Stimulated activated CD4-positive, alpha-beta T cell treated with anti-CD3 and anti-CD28 coated beads, Interleukin-15, amount 100 ng/mL, for 1 hour (primary cell): ENCODE results near the gene CMC2.

Experiments
- DNase-seq, 2 donors: peaks; one replicate each; pipeline ENCODE4 v3.0.0-alpha.2; 2020; ENCODE audit warnings: low read depth in 1 of 2, low spot score in 1 of 2

Gene CMC2

DNA sequence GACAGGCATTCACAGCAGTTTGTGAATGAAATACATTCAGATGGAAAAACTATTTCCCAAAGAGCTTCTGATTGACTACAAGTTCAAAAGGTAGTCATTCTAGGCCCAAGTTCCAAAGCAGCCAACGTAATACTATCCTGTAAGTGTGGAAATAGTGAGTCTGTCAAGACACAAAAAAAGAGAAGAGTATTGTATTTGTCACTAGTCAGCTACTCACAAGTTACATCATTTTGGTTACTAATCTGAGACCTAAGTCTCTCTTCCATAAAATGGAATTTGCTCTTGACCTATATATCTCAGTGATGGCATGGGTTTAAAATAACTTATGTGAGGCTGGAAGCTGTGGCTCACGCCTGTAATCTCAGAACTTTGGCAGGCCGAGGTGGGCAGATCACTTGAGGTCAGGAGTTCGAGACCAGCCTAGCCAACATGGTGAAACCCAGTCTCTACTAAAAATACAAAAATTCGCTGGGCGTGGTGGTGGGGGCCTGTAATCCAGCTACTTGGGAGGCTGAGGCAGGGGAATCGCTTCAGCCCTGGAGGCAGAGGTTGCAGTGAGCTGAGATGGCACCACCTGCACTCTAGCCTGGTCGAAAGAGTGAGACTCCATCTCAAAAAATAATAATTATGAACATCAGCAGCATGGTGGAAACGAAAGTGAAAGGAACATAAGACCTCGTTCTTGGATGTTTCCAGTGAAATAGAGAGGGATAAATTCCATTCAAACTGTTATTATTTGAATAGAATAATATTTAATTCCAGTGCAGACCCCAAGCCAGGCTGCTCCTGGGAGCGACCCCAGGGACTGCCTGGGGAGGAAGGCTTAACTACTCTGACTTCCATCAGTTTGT is 2.9 kb downstream of the CMC2 start:
- DNase-seq, result no peak

DNA sequence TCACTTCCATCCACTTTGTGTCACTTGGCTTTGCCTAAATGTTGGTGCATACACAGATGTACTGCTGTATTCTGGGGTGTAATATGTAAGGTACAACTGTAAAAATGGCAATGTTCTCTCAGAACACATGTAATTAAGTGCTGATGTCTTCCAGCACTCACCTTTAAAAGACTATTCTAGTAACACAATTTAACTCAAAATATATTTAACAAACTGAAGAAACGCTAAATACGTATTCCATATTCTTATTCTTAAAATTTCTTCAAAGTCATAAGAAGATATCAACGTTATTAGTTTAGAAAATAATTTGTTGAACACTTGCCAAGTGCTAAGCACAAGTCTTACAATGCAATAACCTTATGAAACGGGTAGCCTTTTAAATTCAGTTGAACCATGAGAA is 3.6 kb downstream of the CMC2 start:
- no peak for DNase-seq

DNA sequence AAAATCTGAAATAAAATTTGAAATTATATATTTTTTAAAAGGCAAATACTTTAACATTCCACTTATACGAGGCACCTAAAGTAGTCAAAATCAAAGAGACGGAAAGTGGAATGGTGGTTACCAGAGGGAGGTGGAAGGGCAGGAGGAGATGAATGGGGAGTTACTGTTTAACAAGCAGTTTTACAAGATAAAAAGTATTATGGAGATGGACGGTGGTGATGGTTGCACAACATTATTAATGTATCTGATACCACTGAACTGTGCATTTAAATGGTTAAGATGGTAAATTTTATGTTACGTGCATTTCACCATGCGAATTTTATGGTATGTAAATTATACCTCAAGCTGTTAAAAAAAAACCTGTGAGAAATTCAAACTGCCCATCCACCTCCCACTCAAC is 5.4 kb downstream of the CMC2 start:
- DNase-seq, result no peak

DNA sequence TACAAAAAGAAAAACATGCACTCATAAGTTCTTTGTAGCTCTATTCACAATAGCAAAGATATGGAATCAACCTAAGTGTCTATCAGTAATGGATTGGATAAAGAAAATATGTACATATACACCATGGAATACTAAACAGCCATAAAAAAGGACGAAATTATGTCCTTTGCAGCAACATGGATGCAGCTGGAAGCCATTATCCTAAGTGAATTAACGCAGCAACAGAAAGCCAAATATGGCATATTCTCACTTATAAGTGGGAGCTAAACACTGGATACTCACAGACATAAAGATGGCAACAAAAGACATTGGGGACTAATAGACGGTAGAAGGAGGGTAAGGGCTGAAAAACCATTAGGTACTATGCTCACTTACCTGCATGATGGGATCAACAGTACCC is 5.8 kb downstream of the CMC2 start:
- DNase-seq, result no peak

DNA sequence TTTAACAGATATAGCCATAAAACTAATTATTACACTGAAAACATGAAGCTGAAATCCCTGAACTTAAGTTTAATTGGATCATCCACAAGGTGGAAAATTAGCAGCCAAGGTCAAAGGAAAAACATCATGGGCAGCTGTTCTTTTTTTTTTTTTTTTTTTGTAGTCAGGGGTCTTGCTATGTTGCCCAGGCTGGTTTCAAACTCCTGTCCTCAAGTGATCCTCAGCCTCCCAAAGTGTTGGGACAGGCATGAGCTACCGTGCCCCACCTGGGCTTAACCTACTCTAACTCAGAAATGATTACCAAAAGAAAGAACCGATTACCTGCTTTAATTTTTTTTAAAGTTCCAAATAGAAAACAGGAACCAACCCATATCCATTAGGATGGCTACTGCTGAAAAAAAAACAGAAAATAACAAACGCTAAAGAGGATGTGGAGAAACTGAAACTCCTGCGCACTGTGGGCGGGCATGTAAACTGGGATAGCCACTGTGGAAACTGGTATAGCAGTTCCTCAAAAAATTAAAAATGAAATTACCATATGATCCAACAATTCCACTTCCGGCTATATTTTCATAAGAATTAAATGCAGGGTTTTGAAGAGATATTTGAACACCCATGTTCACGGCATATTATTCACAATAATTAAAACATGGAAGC is 8.6 kb downstream of the CMC2 start:
- no peak for DNase-seq

DNA sequence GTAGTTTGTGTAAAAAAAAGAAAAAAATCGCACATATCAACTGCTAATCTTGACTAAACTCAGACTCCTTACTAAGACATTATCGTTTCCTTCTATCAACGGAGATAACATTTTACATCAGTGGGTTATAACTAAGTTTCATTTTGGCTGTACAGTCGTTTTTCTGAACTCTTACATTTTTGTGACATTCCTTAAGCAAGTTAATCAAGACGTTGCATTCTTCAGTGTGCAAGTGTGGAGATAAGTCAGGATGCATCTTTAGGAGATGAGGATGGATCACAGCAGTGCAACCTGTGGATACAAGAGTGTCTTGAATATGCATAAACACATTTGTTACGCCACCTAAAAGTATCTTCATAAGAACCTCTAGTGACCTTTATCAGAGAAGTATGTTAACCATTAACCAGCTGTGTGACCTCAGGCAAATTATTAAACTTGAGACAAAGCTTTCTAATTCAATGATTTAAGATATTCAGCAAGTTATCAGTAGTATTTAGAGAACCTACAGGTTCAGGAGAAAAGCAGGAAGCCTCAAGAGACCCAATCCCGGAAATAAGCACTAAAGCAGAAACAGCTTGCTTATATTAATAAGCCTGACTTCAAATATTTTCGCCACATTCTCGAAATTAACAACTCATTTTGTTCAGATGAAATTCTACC is 9.4 kb downstream of the CMC2 start:
- no peak for DNase-seq

DNA sequence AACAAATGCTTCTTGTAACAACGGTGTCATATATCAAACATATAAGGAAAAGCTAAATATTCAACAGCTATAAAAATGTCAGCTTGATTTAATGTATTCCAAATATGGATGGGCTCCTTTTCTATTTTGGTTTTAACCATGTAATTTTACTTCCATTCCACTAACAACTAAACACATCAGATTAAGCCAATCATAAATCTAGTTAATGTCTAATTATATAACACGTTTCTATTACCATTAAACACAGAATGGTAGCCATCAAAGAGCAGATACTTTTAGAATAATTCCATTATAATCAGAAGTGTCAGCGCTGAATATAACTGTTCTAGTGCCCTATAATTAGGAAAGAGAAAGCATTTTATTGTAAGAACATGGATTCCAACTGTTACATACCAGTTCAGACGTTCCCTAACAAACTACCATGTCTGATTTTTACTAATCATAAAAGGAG is 10.0 kb downstream of the CMC2 start:
- DNase-seq, result no peak

DNA sequence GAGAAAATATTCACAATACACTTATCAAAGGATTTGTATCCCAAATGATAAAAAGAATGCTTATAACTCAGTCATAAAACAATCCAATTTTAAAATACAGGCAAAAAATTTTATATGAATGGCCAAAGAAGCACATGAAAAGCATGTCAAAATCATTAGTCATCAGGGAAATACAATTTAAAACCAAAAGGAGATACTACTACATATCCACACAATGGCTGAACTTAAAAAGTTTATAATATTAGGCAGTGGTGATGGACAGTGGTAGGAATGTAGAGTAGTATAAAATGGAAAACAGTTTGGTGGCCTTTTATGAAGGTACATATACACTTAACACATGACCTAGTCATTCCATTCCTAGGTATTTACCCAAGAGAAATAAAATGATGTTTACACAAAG is 12.2 kb downstream of the CMC2 start:
- DNase-seq, result no peak

DNA sequence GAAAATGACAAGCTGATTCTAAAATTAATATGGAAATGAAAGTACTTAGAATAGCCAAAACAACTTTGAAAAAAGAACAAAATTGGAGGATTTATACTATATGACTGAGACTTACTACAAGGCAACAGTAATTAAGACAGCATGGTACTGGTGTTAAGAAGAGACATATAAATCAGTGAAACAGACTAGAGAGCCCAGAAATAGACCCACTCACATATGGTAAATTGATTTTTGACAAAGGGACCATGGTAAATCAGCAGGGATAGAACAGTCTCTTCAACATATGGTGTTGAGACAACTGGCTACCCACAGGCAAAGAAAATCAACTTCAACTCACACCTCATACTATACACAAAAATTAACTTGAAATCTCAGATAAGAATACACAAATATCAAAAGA is 12.9 kb downstream of the CMC2 start:
- DNase-seq, result no peak

DNA sequence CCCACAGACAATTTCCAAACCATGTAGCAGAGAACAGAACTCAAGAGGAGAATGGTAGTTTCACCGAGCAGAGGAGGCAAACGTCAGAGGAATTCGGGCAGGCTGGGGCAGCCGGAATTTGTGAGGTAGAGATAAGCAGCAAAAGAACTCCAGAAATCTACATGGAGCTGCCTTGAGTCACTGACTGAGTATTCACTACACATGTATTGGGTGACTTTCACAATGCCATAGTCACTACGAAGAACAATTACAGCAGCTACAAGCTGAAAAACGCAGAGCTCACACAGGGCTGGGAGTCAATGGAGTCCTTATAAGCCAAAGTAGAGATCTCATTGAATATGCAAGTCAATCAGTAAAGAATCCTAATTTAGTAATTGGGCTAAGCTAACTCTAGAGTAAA is 13.4 kb downstream of the CMC2 start:
- no peak for DNase-seq

DNA sequence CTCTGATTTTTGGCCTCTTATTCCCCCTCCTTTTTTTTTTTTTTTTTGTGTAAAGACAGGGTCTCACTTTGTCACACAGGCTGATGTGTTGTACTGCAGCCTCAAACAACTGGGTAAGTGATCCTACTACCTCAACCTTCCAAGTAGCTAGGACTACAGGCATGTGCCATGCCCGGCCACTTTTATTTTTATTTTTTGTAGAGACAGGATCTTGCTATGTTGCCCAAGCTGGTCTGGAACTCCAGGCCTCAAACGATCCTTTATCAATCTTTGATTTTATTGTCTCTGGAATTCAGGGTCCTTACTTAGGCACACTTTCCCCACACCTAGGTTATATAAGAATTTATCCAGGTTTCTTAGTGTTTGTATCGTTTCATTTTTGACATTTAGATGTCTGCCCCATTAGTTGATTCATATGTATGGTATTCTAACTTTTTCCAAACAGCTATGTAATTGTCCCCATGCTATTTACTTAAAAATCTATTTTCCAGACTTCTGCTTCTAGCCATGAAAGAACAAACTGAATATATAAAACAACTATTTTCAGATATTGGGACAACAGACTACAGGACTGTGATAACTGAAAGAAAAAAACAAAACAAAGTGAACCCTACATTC is 13.9 kb downstream of the CMC2 start:
- no peak for DNase-seq

DNA sequence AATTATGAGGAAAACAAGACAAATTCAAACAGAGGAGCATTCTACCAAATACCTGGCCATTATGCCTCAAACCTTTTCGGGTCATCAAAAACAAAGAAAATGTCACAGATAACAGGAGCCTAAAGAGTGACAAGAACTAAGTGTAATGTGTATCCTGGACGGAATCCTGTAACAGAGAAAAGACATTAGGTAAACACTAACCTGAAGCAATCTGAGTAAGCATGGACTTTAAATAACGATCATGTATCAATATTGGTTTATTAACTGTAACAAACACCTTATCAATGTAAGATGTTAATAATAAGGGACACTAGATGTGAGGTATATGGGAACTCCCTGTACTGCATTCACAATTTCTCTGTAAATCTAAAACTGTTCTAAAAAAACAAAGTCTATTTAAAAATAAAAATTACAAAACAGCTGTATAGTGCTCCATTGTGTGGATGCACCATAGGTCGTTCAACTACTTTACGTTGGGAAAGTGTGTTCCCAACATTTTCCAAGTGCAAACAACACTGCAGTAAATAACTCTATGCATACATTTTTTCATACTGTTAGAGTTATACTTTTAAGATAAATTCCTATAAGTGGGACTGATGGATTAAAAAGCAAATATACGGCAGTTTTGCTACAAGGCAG is 14.8 kb downstream of the CMC2 start:
- no peak for DNase-seq

DNA sequence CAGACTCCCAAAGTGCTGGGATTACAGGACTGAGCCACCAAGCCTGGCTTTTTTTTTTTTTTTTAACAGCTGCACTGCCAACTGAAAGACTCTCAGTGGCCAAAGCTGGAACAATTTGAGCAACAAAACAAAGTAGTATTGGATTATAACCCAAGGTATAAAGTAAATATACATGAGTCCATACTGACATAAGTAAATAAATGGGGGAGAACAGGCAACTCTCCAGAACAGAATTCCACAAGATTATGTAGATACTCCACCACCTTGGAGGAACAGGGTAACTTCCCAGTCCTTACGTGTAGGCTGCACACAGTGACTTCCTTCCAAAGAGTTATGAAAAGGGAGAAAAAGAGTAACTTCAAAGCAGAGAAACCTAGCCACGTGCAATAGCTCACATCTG is 15.7 kb downstream of the CMC2 start:
- DNase-seq, result no peak

DNA sequence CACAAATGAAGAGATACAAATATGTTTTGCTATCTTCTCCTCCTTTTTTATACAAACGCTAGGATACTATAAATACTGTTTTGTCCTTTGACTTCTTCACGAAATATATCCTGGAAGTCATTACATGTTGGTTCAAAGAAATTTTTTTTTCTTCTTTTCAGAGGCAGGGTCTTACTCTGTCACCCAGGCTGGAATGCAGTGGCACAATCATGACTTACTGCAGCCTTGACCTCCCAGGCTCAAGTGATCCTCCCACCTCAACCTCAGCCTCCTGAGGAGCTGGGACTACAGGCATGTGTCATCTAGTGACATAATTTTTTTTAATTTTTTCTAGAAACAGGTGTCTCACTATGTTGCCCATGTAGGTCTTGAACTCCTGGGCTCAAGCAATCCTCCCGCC is 16.1 kb downstream of the CMC2 start:
- DNase-seq, result no peak

DNA sequence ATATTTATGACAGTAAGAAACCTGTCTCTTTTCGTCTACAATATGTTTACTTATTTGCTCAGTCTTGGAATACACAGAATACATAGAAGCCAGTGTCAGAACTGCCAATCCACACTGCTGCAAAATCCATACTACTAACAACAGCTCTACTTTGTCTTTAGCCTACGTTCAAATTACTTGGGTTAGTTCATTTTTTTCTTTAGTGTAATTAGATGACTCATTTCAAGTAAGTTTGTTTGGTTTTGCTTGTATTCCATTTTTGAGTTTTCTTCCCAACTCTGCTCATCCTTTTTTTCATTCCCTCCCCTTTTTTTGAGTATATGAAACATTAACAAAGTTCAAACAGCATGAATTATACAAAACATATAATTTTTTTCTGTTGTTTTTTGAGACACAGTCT is 16.9 kb downstream of the CMC2 start:
- DNase-seq, result no peak

DNA sequence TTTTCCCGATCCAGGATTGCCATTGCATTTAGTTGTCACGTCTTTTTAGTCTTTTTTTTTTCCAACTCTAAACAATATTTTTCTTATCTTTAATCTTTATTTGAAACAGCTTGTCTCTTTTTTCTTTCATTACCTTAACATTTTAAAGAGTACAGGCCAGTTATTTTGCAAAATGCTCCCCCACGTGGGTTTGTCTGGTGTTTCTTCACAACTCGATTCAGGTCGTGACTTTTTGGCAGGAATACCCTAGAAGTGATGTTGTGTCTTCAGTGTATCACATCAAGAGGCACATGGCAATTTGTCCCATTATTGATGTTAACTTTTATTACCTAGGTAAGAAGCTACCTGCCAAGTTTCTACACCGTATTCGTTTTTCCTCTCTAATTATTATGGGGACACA is 17.9 kb downstream of the CMC2 start:
- DNase-seq, result no peak

DNA sequence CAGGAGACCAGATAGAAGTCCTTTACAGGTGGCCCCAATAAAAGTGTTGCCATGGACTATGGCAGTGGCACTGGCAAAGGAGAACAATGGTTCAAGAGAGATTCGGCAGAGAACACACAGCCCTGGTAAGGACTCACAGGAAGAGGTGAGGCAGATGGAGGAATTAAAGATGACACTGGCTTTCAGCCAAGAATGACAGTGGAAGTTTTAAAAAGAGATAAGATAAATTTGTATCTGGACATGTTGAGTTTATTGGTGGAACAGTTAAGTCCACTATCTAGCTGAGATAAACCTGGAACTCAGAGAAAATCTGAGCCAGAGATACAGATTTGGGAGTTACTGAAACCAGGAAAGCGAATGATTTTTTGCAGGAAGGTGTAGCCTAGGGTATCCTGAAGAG is 20.1 kb downstream of the CMC2 start:
- no peak for DNase-seq

DNA sequence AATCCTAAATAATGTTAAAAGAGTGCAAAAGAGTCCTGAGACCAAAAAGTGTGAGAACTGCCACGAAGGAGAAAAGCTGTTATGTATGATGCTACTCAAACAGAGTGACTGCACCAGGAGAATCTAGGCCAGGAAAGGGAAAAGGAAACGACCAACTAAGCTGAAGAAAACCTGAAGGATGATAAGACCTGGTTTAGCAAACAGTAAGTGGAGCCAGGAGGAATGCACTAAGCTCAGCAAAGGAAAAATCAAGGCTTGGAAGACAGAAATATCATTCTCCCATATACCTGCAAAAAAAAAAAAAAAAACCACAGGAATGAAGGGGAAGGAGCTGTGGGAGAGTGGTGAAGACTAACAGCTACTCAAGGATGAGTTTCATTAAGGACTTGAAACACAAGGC is 21.1 kb downstream of the CMC2 start:
- no peak for DNase-seq

DNA sequence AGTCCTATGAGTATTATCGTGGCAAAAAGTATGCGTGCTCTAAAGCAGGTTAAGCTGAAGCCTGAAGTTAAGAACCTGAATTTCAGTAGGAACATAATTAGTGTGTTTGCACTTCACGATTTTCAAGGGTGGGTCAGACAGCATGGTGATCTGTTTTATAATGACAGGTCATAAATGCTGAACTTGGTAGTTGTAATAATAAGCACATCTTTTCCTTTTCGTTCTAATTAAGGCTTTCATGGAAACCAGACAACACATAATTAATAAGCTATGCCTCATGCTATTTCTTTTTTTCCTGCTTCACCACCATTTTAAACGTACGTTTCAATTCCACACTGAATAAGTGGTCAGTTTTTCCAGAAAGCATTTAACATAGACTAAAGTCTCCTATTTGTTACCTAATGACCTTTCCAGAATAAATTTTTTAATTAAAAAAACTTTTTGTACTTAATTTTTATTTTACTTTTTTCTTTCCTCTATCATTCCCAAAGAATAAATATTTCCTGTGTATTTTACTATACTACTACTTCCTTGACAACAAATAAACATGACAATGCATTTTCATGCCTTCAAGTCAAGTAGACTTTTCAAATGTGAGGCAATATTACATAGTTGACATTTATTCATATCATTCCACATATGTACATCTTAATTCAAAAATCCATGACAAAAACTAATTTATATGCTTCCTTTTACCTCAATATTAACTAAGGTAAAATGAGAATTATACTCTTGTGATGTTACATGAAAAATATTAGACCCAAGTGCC is 22.4 kb downstream of the CMC2 start:
- DNase-seq, result no peak

DNA sequence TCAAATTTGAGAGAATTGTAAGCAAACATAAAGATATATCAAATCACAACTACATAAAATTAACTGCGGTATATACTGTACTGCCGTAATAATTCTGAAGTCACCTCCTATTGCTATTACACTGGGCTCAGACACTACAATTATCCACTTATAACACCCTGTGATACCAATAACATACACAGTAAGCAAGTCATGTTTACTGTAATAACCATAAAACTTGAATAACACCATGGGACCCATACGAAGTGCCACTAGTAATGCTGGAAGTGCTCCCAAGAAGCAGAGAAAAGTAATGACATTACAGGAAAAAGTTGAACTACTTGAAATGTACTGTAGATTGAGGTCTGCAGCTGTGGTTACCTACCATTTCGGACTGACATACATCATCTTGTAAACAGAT is 24.0 kb downstream of the CMC2 start:
- no peak for DNase-seq

DNA sequence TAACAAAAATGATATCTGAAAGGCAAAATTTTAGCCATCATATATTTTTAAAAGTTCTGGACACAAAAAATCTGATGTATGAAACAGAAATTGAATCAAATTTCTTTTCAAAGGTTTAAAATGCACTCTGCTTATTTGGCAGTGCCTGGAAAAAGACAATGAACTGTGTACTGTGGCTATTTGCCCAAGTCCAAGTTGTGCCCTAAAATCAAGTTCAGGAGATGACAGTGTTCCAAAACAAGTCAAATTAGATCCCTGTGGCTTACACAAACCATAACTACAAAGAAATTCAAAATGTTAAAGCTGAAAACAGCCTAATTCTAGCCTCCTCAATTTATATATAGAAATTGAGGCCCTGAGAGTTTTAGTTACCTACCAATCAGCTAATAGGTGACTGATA is 25.6 kb downstream of the CMC2 start:
- DNase-seq, result no peak
